HG02970 (cell line): ENCODE data around the gene OSBPL6.
"Not testable (repeated sequence)": the region's sequence is repeated elsewhere in the genome, so short reads cannot be mapped to it uniquely, and the experiment has no call there.

ENCODE experiments used
- ATAC-seq: cut with Tn5 transposase; IDR thresholded peaks from one replicate; pipeline ENCODE4 v1.9.1; 2021; ENCODE audit warnings: mild to moderate bottlenecking, moderate library complexity, moderate number of reproducible peaks; ENCODE audit not compliant: unreplicated experiment, low FRiP score

OSBPL6 gene

DNA sequence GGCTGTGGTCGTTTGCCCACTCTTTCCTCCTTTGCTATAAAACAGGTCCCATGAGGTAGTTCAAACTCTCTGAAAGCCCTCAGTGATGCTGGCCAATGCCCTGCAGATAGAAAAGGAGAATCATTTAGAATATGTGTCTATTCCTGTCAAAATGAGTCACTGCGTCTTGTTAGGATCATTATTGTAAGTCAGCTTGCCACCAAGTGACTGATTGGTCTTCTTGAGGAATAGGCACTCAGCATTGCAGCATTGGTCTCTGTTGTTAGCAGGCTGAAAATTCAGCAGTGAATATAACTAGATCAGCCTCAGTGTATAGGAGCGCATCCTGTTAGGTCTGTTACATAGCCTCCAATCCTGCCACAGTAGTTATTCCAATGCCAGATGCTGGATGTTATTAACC, 227.8 kb downstream of the OSBPL6 start:
- no peak for ATAC-seq

DNA sequence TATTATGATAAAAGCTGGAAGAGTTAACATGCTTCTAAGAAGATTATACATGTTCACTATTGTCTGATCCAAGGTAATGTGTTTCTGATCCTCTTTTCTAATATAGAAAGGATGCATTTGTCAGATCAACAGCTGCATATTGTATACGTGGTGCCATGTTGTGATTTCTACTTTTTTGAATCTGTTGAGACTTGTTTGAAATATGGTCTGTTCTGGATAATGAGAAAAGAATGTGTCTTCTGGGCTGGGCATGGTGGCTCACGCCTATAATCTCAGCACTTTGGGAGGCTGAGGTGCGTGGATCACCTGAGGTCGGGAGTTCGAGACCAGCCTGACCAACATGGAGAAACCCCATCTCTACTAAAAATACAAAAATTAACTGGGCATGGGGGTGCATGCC, 229.4 kb downstream of the OSBPL6 start:
- ATAC-seq = not testable (repeated sequence)

DNA sequence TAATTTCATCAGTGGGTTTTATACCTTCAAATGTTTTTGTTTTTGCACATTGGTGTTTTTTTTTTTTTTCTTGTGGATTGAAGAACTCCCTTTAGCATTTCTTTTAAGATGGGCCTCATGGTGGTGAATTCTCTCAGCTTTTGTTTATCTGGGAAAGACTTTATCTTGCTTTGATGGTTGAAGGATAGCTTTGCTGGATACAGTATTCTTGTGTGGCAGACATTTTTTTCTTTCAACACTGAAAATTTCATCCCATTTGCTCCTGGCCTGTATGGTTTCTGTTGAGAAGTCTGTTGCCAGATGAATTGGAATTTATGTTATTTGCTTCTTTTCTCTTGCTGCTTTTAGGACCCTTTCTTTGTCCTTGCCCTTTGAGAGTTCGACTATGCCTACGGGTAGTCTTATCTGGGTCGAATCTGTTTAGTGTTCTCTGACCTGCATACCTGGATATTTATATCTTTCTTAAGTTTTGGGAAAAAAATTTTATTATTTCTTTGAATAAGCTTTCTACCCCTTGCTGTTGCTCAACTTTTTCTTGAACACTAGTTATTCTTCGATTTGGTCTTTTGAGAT, 231.0 kb downstream of the OSBPL6 start:
- no peak for ATAC-seq

GRCh38 chr2:178426388-178426787, 232.1 kb downstream of the OSBPL6 start:
- ATAC-seq = no peak

GRCh38 chr2:178427458-178427857, 233.1 kb downstream of the OSBPL6 start:
- no peak for ATAC-seq

DNA sequence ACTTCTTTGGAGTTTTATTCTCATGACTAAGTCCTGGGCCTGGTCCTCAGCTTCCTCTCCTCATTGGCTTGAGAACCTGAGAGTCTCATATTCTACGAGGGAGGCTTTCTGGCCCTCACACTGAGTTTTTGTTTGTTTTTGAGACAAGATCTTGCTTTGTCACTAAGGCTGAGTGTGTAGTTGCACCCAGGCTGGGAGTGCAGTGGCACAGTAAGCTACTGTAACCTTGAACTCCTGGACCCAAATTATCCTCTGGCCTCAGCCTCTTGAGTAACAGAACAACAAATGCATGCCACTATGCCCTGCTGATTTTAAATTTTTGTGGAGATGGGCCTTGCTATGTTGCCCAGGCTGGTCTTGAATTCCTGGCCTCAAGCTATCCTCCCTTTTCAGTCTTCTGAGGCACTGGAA, 234.1 kb downstream of the OSBPL6 start:
- ATAC-seq = no peak

DNA sequence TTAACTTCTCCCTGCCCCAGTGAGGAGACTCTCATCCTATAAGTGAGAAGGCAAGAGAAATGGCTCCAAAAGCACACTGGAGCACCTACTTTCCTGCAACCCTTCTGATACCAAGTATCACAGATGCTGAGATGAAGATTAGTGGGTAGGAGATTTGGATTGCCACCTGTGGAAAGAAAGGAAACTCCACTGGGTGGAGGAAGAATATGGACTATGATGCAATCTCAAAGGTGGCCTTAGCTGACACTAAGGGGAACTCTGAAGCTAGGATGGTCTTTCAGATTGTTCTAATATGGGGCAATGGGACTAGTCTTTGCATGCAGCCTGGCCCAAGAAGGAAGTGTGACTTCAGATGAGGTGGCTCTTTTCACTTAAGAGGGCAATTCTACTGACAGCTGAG, 235.0 kb downstream of the OSBPL6 start:
- no peak for ATAC-seq

DNA sequence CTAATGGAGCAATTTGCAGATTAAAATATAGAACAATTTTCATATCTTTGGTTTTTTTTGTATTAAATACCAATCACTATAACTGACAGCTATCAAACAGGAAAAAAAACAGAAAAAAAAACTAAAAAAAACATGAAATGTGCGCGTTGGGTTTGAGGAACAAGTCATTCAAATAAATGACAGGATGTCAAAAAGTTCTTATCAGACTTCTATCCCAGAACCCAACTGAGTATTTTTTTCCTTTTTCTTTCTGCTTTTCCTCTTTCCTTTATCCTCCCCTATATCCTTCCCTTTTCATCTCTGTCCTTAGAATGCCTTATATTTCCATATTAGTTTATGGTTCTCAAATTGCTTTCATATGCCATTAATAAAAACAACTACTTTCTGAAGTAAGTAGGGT, 242.3 kb downstream of the OSBPL6 start:
- ATAC-seq = no peak

GRCh38 chr2:178441426-178441825, 247.1 kb downstream of the OSBPL6 start:
- no peak for ATAC-seq

DNA sequence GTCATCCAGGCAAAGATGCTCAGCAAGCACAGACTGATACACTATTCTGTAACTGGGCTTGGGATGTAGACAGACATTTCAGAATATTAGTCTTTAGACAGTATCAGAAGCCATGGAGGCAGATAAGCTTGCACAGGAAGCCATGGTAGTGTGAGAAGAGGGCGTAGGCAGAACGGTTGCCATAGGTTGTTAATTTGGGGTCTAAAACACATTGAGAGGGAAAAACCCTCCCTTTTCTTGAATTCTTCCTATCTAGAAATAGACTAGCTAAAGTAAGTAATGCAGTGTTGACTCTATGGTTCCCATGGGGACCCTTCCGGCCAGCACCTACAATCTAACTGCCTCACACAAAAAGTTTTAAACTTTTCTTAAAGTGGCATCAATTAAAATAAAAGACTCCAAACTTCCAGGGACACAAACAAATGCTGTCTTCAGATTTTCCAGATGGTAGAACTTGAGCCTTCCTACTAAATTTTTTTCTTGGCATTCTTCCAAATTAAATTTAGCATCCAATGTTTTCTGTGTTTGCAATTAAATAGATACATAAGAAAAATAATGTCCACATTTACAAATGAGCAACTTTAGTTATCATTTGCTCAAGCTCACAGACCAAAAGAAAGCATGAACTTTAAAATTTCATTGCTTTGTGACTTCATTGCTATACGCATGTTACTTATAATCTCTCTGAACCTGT, 254.8 kb downstream of the OSBPL6 start:
- no peak for ATAC-seq

GRCh38 chr2:178449700-178450523, 255.6 kb downstream of the OSBPL6 start:
- ATAC-seq = peak; percentile 9

- ATAC-seq = peak; percentile 41
Observed at GRCh38 chr2:178450524-178450773, 256.1 kb downstream of the OSBPL6 start.

DNA sequence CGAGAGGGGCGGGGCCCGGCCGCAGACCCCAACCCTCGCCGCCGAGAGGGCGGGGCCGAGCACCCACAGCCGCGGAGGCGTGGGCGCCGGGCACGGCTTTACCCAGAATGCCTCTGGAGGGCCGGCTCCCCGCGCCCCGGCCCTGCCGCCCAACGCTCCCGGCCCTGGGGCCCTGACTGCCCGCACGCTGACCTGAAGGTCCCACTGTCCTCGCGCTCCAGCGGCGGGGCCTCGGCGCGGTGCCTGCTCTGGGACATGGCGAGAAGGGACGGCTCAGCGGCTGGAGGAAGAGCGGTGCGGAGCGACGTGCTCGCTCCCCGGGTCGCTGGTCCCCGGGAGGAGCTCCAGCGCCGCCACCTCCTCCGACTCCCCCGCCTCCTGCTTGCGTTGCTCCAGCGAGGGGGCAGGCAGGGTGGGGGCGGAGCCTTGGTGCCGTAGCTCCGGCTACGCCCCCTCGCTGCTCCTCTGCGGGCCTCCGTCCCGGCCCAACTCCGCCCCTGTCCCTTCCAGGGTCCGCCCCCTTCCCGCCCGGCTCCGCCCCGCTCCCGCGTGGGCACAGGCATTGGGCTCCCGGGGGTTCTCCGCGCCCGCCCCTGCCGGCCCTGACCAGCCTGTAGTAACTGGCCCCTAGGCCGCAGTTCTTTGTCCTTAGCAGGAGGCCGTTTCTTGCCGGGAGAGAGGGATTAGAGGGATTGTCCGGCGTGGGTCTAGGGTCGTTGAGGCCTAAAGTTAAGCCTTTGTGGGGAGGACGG, 256.6 kb downstream of the OSBPL6 start, which contains the start of the genes PJVK and PRKRA:
TSS of gene PJVK (plus strand) at position 605 of the 752 bp plus-strand sequence. CDS start 2,032 bp downstream, outside the sequence.
TSS of gene PRKRA (minus strand) at position 402 of the 752 bp plus-strand sequence. CDS start at position 257, 145 bp downstream.
- peak; percentile 87 for ATAC-seq

DNA sequence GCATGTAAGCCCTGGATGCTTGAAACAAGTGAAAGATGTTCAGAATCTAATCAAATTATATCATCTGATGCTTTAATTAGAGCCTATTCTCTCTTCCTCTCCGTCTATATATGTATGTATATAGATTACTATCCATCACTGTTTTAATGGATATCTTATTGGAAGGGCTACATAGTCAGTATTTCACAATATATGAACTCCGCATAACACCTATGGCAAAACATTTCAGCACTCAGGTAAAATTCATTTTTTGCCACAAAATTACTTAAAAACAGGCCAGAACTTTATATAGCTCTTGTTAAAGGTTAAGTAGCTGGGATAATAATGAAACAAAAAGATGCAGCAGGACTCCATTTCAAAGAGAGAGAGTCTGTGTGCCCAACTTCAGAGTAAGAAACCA, 258.0 kb downstream of the OSBPL6 start:
- no peak for ATAC-seq
